H1 (cell line): ENCODE results near the gene KCNH1. TPM values are rescaled to one million over a fixed set of nuclear protein-coding genes. Genes with fewer than 3 reads are reported as not detected.

ENCODE experiments used
- polyA plus RNA-seq, 7 experiments: library from polyadenylated mRNA; depleted of rRNA in 3 of 7; stranded (reverse) in 5 of 7; unstranded in 2 of 7; fragments of >200 nt in 5 of 7; fragments of 200-250 nt in 2 of 7; gene quantifications; 1 replicate in 5 of 7; 2 replicates in 1 of 7; 4 replicates in 1 of 7; pipeline versions ENCODE4 v1.2.1 to v1.2.3, GENCODE V29; 2011 to 2013; ENCODE audit warnings: missing spikeins in 2 of 7, mixed read lengths in 2 of 7
- total RNA-seq: library from RNA; stranded (reverse); fragmentation: NEBNext Ultra II Directional; extraction: Animal tissue kit (Norgen Biotek cat#: 25700); gene quantifications from 2 replicates; pipeline ENCODE4 v1.2.1, GENCODE V29; 2021
- TF ChIP-seq, protein P1 (sequence below): IDR thresholded peaks from 2 replicates; pipeline ENCODE4 v1.6.1; 2012; ENCODE audit warnings: low read length, inconsistent platforms

The KCNH1 gene
- total and polyA plus RNA-seq, 2 of the 8 experiments (the other 6 are each of a cell fraction or from before 2014, with no cell fraction given) = 0.27 to 0.34 TPM

- TF ChIP-seq, protein P1, sequence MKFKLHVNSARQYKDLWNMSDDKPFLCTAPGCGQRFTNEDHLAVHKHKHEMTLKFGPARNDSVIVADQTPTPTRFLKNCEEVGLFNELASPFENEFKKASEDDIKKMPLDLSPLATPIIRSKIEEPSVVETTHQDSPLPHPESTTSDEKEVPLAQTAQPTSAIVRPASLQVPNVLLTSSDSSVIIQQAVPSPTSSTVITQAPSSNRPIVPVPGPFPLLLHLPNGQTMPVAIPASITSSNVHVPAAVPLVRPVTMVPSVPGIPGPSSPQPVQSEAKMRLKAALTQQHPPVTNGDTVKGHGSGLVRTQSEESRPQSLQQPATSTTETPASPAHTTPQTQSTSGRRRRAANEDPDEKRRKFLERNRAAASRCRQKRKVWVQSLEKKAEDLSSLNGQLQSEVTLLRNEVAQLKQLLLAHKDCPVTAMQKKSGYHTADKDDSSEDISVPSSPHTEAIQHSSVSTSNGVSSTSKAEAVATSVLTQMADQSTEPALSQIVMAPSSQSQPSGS = no peak
- TF ChIP-seq, all 59 proteins: peak for 0
Measured at GRCh38 chr1:210736713-210737112, 397.2 kb downstream of the KCNH1 start (continued).
